Stimulated activated CD8-positive, alpha-beta memory T cell treated with anti-CD3 and anti-CD28 coated beads, Interleukin-4, amount 100 ng/mL, for 1 hour (primary cell): Measurements from ENCODE around the gene SLC6A12.

Experiments used
- DNase-seq, 2 donors: peaks; one replicate each; pipeline ENCODE4 v3.0.0-alpha.2; 2020; ENCODE audit warnings: low read depth in 2 of 2, low spot score in 1 of 2

Gene SLC6A12

GRCh38 chr12:165862-166368 is 48.0 kb downstream of the SLC6A12 start:
- DNase-seq: no peak

GRCh38 chr12:164207-164606 is 49.8 kb downstream of the SLC6A12 start:
- no peak for DNase-seq

GRCh38 chr12:163406-163986 is 50.5 kb downstream of the SLC6A12 start:
- DNase-seq: no peak

DNA sequence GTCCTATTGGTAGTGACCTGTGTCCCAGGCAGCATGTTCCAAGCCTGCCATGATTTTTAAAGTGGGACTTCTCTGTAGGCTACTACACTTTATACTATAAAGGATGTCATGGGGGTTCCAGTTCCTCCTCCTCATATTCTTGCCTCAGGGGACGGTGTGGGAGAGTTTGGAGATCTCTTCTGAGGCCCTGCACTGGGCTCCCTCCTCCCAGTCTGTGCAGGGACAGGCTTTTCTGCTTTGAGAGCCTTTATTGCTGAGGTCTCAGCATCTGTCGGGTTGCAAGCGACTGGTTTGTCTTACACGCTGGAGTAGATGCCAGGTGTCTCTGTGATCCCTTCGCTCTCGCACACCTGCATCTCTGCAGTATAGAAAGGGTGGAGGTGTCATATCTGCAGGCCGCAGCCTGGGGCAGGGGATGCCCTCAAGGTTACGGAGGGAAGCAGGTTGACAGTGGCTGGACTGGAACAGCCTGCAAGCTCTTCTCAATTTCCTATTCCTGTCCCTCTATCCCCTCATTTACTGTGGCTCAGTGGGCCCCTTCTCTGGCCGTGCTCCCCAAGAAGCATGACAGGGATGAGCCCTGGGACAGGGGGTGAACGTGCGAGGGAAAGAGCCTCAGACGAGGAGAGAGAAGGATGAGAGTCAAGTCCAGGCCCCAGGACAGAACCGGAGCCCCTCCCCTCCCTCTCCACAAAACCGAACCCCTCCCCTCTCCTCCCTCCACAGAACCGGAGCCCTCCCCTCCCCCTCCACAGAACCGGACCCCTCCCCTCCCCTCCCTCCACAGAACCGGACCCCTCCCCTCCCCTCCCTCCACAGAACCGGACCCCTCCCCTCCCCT is 51.3 kb downstream of the SLC6A12 start:
- DNase-seq: no peak

DNA sequence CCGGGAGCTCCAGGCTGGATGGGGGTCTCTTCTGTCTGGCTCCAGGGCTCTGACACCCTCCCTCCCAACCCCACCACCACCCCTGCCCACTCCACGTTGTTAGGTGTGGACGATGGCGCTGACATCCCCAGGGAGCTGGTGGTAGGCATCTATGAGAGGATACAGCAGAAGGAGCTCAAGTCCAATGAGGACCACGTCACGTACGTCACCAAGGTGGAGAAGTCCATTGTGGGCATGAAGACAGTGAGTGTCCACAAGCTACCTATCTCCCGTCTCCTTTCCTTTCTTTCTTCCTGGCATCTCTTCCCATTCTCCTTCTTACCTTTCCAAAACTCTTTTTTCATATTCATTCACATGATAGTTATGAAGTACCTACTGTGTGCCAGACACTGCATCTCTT is 52.1 kb downstream of the SLC6A12 start:
- DNase-seq: no peak

GRCh38 chr12:160858-161257 is 53.1 kb downstream of the SLC6A12 start:
- DNase-seq: no peak

GRCh38 chr12:159156-159782 is 54.7 kb downstream of the SLC6A12 start:
- DNase-seq: no peak

DNA sequence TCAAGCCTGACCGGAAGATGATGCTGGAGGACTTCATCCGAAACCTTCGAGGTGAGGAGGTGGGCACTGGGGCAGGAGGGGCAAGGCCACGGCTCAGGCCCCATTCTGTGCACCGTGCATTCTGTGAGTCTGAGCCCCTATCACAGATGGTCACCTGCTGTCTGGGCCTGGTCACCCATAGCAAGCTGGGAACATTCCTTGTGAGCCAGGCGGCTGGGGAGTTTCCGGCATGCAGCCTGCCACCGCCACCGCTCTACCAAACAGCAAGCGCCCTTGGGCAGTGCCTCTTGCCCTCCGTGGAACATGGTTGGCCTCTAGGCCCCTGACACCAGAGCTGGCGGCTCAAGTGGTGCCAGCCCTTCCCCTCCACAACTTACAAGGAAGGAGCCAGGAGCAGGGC is 56.3 kb downstream of the SLC6A12 start:
- DNase-seq: no peak

GRCh38 chr12:156945-157344 is 57.0 kb downstream of the SLC6A12 start:
- DNase-seq: no peak

- no peak for DNase-seq
These were observed 58.3 kb downstream of the SLC6A12 start for GRCh38 chr12:155646-156045.

GRCh38 chr12:155006-155405 is 59.0 kb downstream of the SLC6A12 start:
- no peak for DNase-seq

DNA sequence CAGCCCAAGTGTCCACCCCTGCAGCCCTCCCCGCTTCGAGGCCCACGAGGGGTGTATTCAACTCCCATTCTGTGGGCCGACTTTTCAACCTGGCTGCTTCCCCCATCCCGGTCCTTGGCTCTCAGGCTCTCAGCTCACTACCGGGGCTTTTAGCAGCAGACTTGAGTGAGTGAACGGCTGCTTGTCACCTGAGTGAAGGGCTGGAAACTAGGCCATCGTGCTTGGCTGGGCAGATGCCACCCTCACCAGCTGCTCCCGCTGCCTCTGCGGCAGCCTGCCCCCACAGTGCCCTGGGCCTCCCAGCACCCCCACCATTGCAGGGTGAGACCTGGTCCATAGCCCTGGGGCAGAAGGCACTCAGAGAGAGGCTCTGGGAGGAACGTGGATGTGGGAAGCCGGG is 59.9 kb downstream of the SLC6A12 start:
- no peak for DNase-seq

DNA sequence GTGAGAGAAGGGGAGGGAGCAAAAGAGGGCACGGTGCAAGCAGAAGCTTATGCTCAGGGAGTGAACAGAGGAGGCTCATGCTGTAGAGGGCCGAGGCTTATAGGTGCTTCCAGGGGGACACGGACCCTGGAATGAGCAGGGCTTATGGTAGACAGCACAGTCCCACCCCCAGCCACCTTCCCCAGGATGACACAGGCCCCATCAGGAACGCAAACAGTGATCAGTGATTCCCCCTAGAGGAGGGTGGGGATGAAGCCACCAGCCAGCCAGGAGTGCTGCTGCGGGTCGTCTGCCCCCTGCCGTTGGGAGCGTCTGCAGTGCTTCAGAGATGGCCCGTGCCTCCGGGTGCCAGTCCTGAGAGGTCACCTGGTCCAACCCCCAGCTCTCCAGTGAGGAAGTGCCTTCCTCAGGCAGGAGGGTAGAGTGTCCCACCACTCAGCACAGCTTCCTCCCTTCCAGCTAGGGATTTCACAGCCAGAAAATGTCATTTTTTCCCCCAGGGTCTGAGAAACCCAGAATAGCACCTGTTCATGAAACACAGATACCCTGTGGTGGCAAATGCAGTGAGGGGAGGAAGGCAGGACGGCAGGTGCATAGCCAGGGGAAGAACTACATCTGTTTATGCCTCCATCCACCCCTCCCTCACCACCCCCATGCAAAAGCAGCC is 60.7 kb downstream of the SLC6A12 start:
- DNase-seq: peak; percentile 9 to 13

GRCh38 chr12:152440-152839 is 61.5 kb downstream of the SLC6A12 start:
- no peak for DNase-seq

DNA sequence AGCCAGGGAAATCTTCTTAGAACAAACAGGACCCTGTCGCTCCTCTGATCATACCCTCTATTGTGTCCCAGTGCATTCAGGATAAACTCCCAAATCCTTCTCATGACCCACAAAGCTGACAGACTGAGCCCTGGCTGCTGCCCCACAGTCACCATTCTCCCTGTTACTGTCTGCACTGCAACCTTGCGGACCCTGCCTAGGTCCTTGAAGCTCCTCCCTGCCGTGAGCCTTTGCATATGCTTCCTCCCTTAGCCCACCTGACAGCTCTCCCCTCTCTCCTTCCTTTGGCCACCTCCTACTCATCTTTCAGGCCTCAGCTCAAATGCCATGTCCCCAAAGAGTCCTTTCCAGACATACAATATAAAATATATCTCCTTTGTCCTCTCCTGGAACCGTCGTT is 62.4 kb downstream of the SLC6A12 start:
- DNase-seq: no peak

GRCh38 chr12:148676-149416 is 65.1 kb downstream of the SLC6A12 start:
- DNase-seq: no peak

- DNase-seq: no peak
These were observed 66.7 kb downstream of the SLC6A12 start for GRCh38 chr12:147242-147641.

DNA sequence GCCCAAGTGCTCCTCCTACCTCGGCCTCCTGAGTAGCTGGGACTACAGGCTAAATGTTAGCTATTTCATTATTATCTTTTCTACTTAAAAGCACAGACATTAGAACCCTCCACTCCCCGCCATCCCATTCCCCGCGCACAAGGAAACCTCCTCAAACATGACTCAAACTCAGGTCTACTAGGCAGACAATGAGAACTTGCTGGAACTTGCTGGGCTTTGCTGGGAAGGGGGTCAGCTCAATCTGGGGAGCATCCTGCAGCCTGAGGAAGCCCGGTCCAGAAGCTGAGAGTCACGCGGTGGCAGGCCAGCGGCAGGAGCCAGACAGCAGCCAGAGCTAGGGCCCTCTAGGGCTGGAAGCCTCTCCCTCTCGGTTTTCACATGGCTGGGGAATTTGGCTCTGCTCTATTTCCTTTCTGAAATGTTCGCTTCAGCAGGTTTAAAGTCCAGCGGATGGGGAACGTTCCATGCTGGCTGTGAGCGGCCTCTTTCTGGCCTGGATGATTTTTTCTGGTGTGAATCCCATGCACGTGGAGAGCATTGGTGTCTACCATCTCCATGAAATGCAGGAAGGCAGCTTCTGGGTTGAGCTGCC is 68.5 kb downstream of the SLC6A12 start:
- no peak for DNase-seq

- DNase-seq: no peak
These were observed 69.2 kb downstream of the SLC6A12 start for GRCh38 chr12:144650-145284.
